ENCODE data around the gene S100A2. TPM values are rescaled to one million over a fixed set of nuclear protein-coding genes. Genes with fewer than 3 reads are reported as not detected.

S100A2 gene
- total and polyA plus RNA-seq, 2 experiments from 2014 or later: 0.66 to 0.89 TPM

GRCh38 chr1:153548722-153549688 is 16.6 kb downstream of the S100A2 start, which contains the start of gene S100A3:
Gene S100A3, minus strand, starts transcription at chr1:153549258. Its CDS starts 773 bp downstream, at chr1:153548485.
- H3K27ac ChIP-seq (ENCODE audit: low read depth): no peak within 1 kb of the TSS

More at GRCh38 chr1:153548722-153549688, 16.6 kb downstream of the S100A2 start, which contains the start of gene S100A3:
- Histone ChIP-seq H3K4me1 (ENCODE audit: insufficient read depth) (peaks cover 18% of the 10 kb centered on the region), H3K9me2 (ENCODE audit: insufficient read depth) (no peaks in the 10 kb centered on the region), H3K27me3 (ENCODE audit: insufficient read depth) (no peaks in the 10 kb centered on the region), H3K79me2 (replicated peaks; ENCODE audit: insufficient read depth) (no peaks in the 10 kb centered on the region), H3K36me3 (ENCODE audit: insufficient read depth) (no peaks in the 10 kb centered on the region), H3F3A (replicated peaks; ENCODE audit: low read depth) (no peaks in the 10 kb centered on the region), H2AFZ (peak within 1 kb of the TSS; percentile 66; the same call in 1 of the 2 replicates), H3K4me3 (no peak within 1 kb of the TSS), H4K20me1 (replicated peaks; ENCODE audit: insufficient read depth) (no peaks in the 10 kb centered on the region), H3K4me2 (no peak within 1 kb of the TSS)
- no peak for TF ChIP-seq JUNB (IDR thresholded peaks at IDR 0.05; ENCODE audit: unreplicated experiment)
- TF ChIP-seq, protein P1, sequence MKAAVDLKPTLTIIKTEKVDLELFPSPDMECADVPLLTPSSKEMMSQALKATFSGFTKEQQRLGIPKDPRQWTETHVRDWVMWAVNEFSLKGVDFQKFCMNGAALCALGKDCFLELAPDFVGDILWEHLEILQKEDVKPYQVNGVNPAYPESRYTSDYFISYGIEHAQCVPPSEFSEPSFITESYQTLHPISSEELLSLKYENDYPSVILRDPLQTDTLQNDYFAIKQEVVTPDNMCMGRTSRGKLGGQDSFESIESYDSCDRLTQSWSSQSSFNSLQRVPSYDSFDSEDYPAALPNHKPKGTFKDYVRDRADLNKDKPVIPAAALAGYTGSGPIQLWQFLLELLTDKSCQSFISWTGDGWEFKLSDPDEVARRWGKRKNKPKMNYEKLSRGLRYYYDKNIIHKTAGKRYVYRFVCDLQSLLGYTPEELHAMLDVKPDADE (IDR thresholded peaks at IDR 0.05): no peak
- TF ChIP-seq ZNF331 (CRISPR knock-in tag; IDR thresholded peaks at IDR 0.05; ENCODE audit: low read depth): no peak
- TF ChIP-seq, protein P2, sequence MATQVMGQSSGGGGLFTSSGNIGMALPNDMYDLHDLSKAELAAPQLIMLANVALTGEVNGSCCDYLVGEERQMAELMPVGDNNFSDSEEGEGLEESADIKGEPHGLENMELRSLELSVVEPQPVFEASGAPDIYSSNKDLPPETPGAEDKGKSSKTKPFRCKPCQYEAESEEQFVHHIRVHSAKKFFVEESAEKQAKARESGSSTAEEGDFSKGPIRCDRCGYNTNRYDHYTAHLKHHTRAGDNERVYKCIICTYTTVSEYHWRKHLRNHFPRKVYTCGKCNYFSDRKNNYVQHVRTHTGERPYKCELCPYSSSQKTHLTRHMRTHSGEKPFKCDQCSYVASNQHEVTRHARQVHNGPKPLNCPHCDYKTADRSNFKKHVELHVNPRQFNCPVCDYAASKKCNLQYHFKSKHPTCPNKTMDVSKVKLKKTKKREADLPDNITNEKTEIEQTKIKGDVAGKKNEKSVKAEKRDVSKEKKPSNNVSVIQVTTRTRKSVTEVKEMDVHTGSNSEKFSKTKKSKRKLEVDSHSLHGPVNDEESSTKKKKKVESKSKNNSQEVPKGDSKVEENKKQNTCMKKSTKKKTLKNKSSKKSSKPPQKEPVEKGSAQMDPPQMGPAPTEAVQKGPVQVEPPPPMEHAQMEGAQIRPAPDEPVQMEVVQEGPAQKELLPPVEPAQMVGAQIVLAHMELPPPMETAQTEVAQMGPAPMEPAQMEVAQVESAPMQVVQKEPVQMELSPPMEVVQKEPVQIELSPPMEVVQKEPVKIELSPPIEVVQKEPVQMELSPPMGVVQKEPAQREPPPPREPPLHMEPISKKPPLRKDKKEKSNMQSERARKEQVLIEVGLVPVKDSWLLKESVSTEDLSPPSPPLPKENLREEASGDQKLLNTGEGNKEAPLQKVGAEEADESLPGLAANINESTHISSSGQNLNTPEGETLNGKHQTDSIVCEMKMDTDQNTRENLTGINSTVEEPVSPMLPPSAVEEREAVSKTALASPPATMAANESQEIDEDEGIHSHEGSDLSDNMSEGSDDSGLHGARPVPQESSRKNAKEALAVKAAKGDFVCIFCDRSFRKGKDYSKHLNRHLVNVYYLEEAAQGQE (IDR thresholded peaks at IDR 0.05; ENCODE audit: unreplicated experiment): no peak
- no peak for TF ChIP-seq NANOG (IDR thresholded peaks at IDR 0.05; ENCODE audit: borderline replicate concordance)
- no peak for TF ChIP-seq POLR2AphosphoS5 (IDR thresholded peaks at IDR 0.05; ENCODE audit: low read depth)
- no peak for TF ChIP-seq EZH2phosphoT487 (IDR thresholded peaks at IDR 0.05; ENCODE audit: unreplicated experiment)
- TF ChIP-seq EZH2 (IDR thresholded peaks at IDR 0.05; ENCODE audit: low read depth, unreplicated experiment): no peak
- TF ChIP-seq CTCF (conservative IDR thresholded peaks at IDR 0.05; ENCODE audit: low read depth in 2 of 2): no peak
- no peak for TF ChIP-seq CREB1 (CRISPR knock-in tag; IDR thresholded peaks at IDR 0.05; ENCODE audit: low read depth)
- no peak within 1 kb of the TSS for H3K4me3 Mint-ChIP-seq
- DNase-seq (ENCODE audit: low spot score) (no peak), ATAC-seq (no peak)
- no peaks in the 10 kb centered on the region for H3K36me3 Mint-ChIP-seq (ENCODE audit: low read depth)
- peaks cover 24% of the 10 kb centered on the region for H3K27me3 Mint-ChIP-seq (ENCODE audit: insufficient read depth, low read depth, poor library complexity)
- H3K9me3 Mint-ChIP-seq: no peaks in the 10 kb centered on the region
- peaks cover 66% of the 10 kb centered on the region for H3K4me1 Mint-ChIP-seq
- H3K27ac Mint-ChIP-seq: no peak within 1 kb of the TSS

Data from GM23338 (cell line).